GM12872 (cell line): Measurements from ENCODE around the gene NEBL.

Experiments
- TF ChIP-seq, protein P1 (sequence below): IDR thresholded peaks from 3 replicates; pipeline ENCODE4 v1.5.1; 2011; ENCODE audit warnings: low read depth, mild to moderate bottlenecking, low read length, moderate library complexity; ENCODE audit not compliant: insufficient read depth

The NEBL gene

DNA sequence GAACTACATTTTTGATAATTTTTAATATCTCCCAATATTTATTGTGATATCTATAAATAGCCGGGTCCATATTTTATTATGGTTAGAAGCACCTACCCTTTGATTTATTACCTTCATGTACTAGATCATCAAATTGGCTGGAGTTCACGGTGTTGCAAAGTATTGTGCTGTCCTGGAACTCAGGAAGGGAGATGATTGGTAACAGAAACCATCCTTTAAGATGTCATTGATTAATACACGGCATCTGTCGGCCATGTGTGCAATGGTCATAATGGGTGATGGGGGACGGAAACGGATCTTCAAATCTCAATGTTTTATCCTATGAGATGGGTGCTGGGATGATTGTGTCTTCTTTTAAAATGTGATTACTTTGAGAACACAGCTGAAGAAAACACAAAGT, 157.0 kb downstream of the NEBL start:
- TF ChIP-seq, protein P1, sequence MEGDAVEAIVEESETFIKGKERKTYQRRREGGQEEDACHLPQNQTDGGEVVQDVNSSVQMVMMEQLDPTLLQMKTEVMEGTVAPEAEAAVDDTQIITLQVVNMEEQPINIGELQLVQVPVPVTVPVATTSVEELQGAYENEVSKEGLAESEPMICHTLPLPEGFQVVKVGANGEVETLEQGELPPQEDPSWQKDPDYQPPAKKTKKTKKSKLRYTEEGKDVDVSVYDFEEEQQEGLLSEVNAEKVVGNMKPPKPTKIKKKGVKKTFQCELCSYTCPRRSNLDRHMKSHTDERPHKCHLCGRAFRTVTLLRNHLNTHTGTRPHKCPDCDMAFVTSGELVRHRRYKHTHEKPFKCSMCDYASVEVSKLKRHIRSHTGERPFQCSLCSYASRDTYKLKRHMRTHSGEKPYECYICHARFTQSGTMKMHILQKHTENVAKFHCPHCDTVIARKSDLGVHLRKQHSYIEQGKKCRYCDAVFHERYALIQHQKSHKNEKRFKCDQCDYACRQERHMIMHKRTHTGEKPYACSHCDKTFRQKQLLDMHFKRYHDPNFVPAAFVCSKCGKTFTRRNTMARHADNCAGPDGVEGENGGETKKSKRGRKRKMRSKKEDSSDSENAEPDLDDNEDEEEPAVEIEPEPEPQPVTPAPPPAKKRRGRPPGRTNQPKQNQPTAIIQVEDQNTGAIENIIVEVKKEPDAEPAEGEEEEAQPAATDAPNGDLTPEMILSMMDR: no peak

DNA sequence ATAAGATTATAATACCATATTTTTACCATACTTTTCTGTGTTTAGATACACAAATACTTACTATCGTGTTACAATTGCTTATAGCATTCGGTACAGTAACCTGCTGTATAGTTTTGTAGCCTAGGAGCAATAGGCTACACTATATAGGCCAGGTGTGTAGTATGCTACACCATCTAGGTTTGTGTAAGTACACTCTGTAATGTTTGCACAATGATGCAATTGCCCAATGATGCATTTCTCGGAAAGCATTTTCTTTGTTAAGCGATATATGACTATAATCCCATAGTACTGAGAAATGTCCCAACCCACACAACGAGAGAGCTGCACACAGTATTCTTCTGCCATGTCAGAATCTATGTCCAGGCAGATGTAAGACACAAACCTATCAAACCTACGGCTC, 160.0 kb downstream of the NEBL start:
- TF ChIP-seq, protein P1: no peak
